ENCODE measurements around the gene CLEC16A.

DNA sequence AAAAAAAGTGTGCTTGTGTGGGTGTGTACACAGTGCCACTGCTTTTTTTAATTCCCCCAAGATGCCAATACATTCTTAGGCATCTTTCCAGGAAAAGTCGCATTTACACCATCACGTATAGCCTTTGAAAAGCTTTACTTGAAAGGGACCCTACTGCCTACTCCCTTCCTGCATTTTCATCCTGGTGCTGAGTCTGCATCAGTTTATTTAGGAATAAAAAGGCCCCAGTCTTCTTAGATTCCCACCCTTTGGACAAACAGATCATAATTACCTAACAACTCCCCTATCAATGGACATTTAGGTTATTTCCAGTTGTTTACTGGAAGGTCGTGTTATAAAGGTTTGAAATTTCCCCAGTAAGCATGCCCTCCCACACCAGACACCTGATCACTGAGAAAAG is 54.9 kb downstream of the CLEC16A start:
- TF ChIP-seq, protein P1, sequence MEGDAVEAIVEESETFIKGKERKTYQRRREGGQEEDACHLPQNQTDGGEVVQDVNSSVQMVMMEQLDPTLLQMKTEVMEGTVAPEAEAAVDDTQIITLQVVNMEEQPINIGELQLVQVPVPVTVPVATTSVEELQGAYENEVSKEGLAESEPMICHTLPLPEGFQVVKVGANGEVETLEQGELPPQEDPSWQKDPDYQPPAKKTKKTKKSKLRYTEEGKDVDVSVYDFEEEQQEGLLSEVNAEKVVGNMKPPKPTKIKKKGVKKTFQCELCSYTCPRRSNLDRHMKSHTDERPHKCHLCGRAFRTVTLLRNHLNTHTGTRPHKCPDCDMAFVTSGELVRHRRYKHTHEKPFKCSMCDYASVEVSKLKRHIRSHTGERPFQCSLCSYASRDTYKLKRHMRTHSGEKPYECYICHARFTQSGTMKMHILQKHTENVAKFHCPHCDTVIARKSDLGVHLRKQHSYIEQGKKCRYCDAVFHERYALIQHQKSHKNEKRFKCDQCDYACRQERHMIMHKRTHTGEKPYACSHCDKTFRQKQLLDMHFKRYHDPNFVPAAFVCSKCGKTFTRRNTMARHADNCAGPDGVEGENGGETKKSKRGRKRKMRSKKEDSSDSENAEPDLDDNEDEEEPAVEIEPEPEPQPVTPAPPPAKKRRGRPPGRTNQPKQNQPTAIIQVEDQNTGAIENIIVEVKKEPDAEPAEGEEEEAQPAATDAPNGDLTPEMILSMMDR (IDR thresholded peaks at IDR 0.05) = no peak
- no peak for TF ChIP-seq POLR2A (IDR thresholded peaks at IDR 0.05)

All from breast epithelium (tissue), 3 donors.